GM23338 (cell line): ENCODE measurements around the gene PTPN9.

Experiments used
- CREB1 ChIP-seq: fragments of 250-450 bp; sonication (Bioruptor Pico); IDR thresholded peaks from 2 replicates; pipeline ENCODE4 v1.5.0; 2020; ENCODE audit warnings: low read depth, mild to moderate bottlenecking, moderate library complexity
- EZH2 ChIP-seq: fragments of 200-600 bp; sonication (generic); IDR thresholded peaks from one replicate; pipeline ENCODE4 v1.8.0; 2017; ENCODE audit warnings: antibody characterized with exemption, mild to moderate bottlenecking, low read depth; ENCODE audit not compliant: unreplicated experiment
- POLR2AphosphoS5 ChIP-seq: IDR thresholded peaks from 2 replicates; pipeline ENCODE4 v1.6.1; 2016; ENCODE audit warnings: antibody characterized with exemption, low read depth
- TF ChIP-seq, protein P1 (sequence below): IDR thresholded peaks from 2 replicates; pipeline ENCODE4 v1.6.1; 2016; ENCODE audit warnings: antibody characterized with exemption
- TF ChIP-seq, protein P2 (sequence below), 2 experiments: fragments of 200-600 bp in 1 of 2; sonication (generic) in 1 of 2; conservative IDR thresholded peaks; 2 replicates each; pipeline versions ENCODE4 v1.5.1 to v1.6.1; 2016 to 2017; ENCODE audit warnings: antibody characterized with exemption in 2 of 2, low read depth in 2 of 2, mild to moderate bottlenecking in 2 of 2, moderate library complexity in 1 of 2

DNA sequence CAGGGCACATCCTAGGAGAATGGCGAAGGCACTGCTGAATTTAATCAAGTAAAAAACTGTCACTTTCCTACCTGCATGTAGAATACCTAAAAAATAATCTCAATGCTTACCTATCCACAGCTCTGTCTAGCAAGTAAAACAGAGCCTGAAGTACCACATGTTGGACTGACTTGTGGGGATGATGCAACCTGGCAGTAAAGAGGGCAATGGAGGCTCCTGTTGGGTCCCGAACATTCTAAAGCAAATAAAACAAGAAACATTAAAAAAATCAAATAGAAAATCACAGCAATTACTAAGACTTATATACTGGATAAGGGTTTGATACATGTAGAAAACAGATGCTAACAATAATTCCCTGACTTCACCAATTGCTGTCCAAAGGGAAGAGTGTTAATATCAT is 56.1 kb downstream of the PTPN9 start:
- TF ChIP-seq, protein P1, sequence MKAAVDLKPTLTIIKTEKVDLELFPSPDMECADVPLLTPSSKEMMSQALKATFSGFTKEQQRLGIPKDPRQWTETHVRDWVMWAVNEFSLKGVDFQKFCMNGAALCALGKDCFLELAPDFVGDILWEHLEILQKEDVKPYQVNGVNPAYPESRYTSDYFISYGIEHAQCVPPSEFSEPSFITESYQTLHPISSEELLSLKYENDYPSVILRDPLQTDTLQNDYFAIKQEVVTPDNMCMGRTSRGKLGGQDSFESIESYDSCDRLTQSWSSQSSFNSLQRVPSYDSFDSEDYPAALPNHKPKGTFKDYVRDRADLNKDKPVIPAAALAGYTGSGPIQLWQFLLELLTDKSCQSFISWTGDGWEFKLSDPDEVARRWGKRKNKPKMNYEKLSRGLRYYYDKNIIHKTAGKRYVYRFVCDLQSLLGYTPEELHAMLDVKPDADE, result no peak
- TF ChIP-seq POLR2AphosphoS5, result no peak
- no peak for TF ChIP-seq CREB1 (CRISPR knock-in tag)
- TF ChIP-seq, protein P2, sequence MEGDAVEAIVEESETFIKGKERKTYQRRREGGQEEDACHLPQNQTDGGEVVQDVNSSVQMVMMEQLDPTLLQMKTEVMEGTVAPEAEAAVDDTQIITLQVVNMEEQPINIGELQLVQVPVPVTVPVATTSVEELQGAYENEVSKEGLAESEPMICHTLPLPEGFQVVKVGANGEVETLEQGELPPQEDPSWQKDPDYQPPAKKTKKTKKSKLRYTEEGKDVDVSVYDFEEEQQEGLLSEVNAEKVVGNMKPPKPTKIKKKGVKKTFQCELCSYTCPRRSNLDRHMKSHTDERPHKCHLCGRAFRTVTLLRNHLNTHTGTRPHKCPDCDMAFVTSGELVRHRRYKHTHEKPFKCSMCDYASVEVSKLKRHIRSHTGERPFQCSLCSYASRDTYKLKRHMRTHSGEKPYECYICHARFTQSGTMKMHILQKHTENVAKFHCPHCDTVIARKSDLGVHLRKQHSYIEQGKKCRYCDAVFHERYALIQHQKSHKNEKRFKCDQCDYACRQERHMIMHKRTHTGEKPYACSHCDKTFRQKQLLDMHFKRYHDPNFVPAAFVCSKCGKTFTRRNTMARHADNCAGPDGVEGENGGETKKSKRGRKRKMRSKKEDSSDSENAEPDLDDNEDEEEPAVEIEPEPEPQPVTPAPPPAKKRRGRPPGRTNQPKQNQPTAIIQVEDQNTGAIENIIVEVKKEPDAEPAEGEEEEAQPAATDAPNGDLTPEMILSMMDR (conservative IDR thresholded peaks at IDR 0.05; ENCODE audit: low read depth in 2 of 2), result no peak
- TF ChIP-seq EZH2, result no peak
